K562 (cell line): ENCODE data around the gene ETS2. TPM values are rescaled to one million over a fixed set of nuclear protein-coding genes. Genes with fewer than 3 reads are reported as not detected.

Experiments
- CBFA2T3 ChIP-seq: fragments of 450-650 bp; IDR thresholded peaks from 2 replicates; pipeline ENCODE4 v1.6.1; 2017
- DMBX1 ChIP-seq: fragments of 250-450 bp; sonication (Bioruptor Pico); IDR thresholded peaks from 2 replicates; pipeline ENCODE4 v1.8.0; 2022; ENCODE audit warnings: inconsistent platforms, mild to moderate bottlenecking, moderate library complexity, borderline replicate concordance
- EGR1 ChIP-seq: fragments of 450-650 bp; conservative IDR thresholded peaks from 2 replicates; pipeline ENCODE4 v1.6.1; 2017; ENCODE audit warnings: mild to moderate bottlenecking
- GATA2 ChIP-seq: sonication (generic); formaldehyde crosslinking; IDR thresholded peaks from 2 replicates; pipeline ENCODE4 v1.4.0; 2020; ENCODE audit warnings: mild to moderate bottlenecking, missing genetic modification reagents
- LARP7 ChIP-seq: fragments of 450-650 bp; IDR thresholded peaks from 2 replicates; pipeline ENCODE4 v1.6.1; 2016
- PBX2 ChIP-seq, 2 experiments: IDR thresholded peaks in 1 of 2; conservative IDR thresholded peaks in 1 of 2; 2 replicates each; pipeline ENCODE4 v1.6.1; 2016; ENCODE audit warnings: low read depth in 2 of 2, mild to moderate bottlenecking in 1 of 2, missing compliant biosample characterization in 1 of 2, missing genetic modification characterization in 1 of 2, moderate library complexity in 1 of 2
- TGIF2 ChIP-seq: sonication (generic); formaldehyde crosslinking; IDR thresholded peaks from 2 replicates; pipeline ENCODE4 v1.8.1; 2022; ENCODE audit warnings: mild to moderate bottlenecking, missing genetic modification reagents, moderate library complexity
- XRCC3 ChIP-seq: fragments of 450-650 bp; IDR thresholded peaks from 2 replicates; pipeline ENCODE4 v1.6.1; 2017; ENCODE audit warnings: mild to moderate bottlenecking, moderate library complexity
- ZBTB8A ChIP-seq: fragments of 450-650 bp; IDR thresholded peaks from 2 replicates; pipeline ENCODE4 v1.6.1; 2018; ENCODE audit warnings: mild to moderate bottlenecking, moderate library complexity; ENCODE audit not compliant: partially characterized antibody
- ZNF140 ChIP-seq: fragments of 250-450 bp; sonication (Bioruptor Pico); IDR thresholded peaks from 2 replicates; pipeline ENCODE4 v1.8.0; 2021; ENCODE audit warnings: moderate library complexity, mild to moderate bottlenecking, inconsistent platforms
- ZSCAN32 ChIP-seq: fragments of 450-650 bp; formaldehyde crosslinking; IDR thresholded peaks from 2 replicates; pipeline ENCODE4 v1.4.0; 2020; ENCODE audit warnings: mild to moderate bottlenecking, moderate library complexity
- polyA plus RNA-seq, 8 experiments: library from polyadenylated mRNA; depleted of rRNA in 4 of 8; stranded (reverse) in 5 of 8; unstranded in 3 of 8; fragments of >200 nt; fragmentation: Nextera tagmentation in 2 of 8; fragmentation: Illumina TruSeq in 1 of 8; extraction: Ambion mirVana in 2 of 8; extraction: Trizol in 1 of 8; gene quantifications; 2 replicates each; pipeline versions ENCODE4 v1.2.1 to v1.2.3, GENCODE V29; 2011 to 2014; ENCODE audit warnings: inconsistent platforms in 1 of 8, missing spikeins in 1 of 8
- total RNA-seq, 7 experiments: library from RNA; depleted of rRNA in 6 of 7; stranded (reverse); fragments of >200 nt in 6 of 7; fragmentation: Illumina TruSeq in 2 of 7; extraction: Trizol in 2 of 7; gene quantifications; 2 replicates each; pipeline versions ENCODE4 v1.2.1 to v1.2.3, GENCODE V29; 2011 to 2021; ENCODE audit warnings: low replicate concordance in 1 of 7
- TF ChIP-seq, protein P1 (sequence below), 2 experiments: fragments of 450-650 bp in 1 of 2; sonication (generic) in 1 of 2; formaldehyde crosslinking in 1 of 2; IDR thresholded peaks; 2 replicates each; pipeline versions ENCODE4 v1.7.1 to v1.9.0; 2016 to 2022; ENCODE audit warnings: inconsistent platforms in 1 of 2, mild to moderate bottlenecking in 1 of 2, missing genetic modification reagents in 1 of 2

The ETS2 gene
- total and polyA plus RNA-seq, 9 of the 15 experiments (the other 6 are each of a cell fraction or from before 2014, with no cell fraction given), result 1.7 to 24.4 (median 12.2) TPM

GRCh38 chr21:38787461-38788274 is 18.1 kb upstream of the ETS2 start (continued):
- TF ChIP-seq, protein P1, sequence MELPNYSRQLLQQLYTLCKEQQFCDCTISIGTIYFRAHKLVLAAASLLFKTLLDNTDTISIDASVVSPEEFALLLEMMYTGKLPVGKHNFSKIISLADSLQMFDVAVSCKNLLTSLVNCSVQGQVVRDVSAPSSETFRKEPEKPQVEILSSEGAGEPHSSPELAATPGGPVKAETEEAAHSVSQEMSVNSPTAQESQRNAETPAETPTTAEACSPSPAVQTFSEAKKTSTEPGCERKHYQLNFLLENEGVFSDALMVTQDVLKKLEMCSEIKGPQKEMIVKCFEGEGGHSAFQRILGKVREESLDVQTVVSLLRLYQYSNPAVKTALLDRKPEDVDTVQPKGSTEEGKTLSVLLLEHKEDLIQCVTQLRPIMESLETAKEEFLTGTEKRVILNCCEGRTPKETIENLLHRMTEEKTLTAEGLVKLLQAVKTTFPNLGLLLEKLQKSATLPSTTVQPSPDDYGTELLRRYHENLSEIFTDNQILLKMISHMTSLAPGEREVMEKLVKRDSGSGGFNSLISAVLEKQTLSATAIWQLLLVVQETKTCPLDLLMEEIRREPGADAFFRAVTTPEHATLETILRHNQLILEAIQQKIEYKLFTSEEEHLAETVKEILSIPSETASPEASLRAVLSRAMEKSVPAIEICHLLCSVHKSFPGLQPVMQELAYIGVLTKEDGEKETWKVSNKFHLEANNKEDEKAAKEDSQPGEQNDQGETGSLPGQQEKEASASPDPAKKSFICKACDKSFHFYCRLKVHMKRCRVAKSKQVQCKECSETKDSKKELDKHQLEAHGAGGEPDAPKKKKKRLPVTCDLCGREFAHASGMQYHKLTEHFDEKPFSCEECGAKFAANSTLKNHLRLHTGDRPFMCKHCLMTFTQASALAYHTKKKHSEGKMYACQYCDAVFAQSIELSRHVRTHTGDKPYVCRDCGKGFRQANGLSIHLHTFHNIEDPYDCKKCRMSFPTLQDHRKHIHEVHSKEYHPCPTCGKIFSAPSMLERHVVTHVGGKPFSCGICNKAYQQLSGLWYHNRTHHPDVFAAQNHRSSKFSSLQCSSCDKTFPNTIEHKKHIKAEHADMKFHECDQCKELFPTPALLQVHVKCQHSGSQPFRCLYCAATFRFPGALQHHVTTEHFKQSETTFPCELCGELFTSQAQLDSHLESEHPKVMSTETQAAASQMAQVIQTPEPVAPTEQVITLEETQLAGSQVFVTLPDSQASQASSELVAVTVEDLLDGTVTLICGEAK (IDR thresholded peaks at IDR 0.05), result no peak
- TF ChIP-seq, protein P1 (CRISPR knock-in tag; IDR thresholded peaks at IDR 0.05), result no peak
- TF ChIP-seq TGIF2, result no peak
- TF ChIP-seq DMBX1 (CRISPR knock-in tag), result no peak
- TF ChIP-seq GATA2, result peak; percentile 49; the same call in 1 of the 2 replicates
- TF ChIP-seq XRCC3, result no peak
- no peak for TF ChIP-seq ZBTB8A
- no peak for TF ChIP-seq ZSCAN32 (CRISPR knock-in tag)
- no peak for TF ChIP-seq PBX2 (CRISPR knock-in tag; IDR thresholded peaks at IDR 0.05; ENCODE audit: low read depth)
- TF ChIP-seq PBX2 (tag; conservative IDR thresholded peaks at IDR 0.05; ENCODE audit: low read depth), result no peak
- TF ChIP-seq CBFA2T3, result peak; percentile 60
- TF ChIP-seq LARP7, result no peak
- no peak for TF ChIP-seq ZNF140 (CRISPR knock-in tag)
- no peak for TF ChIP-seq EGR1
